ENCODE measurements around the gene NOVA2. TPM values are rescaled to one million over a fixed set of nuclear protein-coding genes. Genes with fewer than 3 reads are reported as not detected.

NOVA2 gene
- total RNA-seq, 4 donors from 2014 or later, result 0.67 to 5.1 (median 3.0) TPM

DNA sequence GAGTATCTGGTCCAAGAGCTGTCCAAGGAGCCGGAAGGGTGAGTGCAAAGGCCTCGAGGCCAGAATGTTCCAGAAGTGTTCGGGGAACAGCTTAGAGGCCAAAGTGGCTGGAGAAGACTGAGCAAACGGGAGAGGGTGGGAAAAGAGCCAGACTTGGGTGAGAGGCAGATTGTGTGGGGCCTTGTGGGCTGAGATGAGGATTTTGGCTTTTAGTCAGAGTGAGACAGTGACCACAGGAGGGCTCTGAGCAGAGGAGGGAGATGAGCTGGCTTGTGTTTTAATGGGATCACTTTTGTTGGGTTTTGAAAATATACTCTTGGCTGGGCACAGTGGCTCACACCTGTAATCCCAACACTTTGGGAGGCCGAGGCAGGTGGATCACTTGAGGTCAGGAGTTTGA is 64.7 kb downstream of the NOVA2 start:
- no peak for ATAC-seq
- H3K27me3 ChIP-seq, result peaks cover 45% of the 10 kb centered on the region
- H3K27ac ChIP-seq, result no peak overlapping the region
- TF ChIP-seq POLR2A (IDR thresholded peaks at IDR 0.05) (no peak), CTCF (IDR thresholded peaks at IDR 0.05) (no peak), POLR2AphosphoS5 (IDR thresholded peaks at IDR 0.05) (no peak), EP300 (IDR thresholded peaks at IDR 0.05) (no peak)
- H3K36me3 ChIP-seq, result no peaks in the 10 kb centered on the region
- no peak overlapping the region for H3K4me3 ChIP-seq
- H3K9me3 ChIP-seq, result no peaks in the 10 kb centered on the region
- 78% methylated on average over 5 of the region's 5 CpGs; no CpG with 5 or more reads in 1 of the 2 donors for WGBS, 2 donors (ENCODE audit: low coverage in 1 of 2)
- H3K4me1 ChIP-seq, result no peaks in the 10 kb centered on the region

DNA sequence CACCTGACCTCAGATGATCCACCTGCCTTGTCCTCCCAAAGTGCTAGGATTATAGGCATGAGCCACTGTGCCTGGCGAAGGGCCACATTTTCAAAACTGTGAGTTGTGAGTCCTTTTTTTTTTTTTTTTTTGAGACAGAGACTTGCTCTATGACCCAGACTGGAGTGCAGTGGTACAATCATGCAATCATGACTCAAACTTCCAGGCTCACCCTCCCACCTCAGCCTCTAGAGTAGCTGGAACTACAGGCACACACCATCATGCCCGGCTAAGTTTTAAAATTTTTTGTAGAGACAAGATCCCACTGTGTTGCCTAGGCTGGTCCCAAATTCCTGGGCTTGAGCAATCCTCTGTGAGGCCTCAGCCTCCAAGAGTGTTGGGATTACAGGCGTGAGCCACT is 67.4 kb downstream of the NOVA2 start:
- WGBS, 2 donors (ENCODE audit: low coverage in 1 of 2), result 87% methylated on average over 3 of the region's 3 CpGs; no CpG with 5 or more reads in 1 of the 2 donors
- H3K9me3 ChIP-seq, result no peaks in the 10 kb centered on the region
- no peaks in the 10 kb centered on the region for H3K36me3 ChIP-seq
- H3K4me3 ChIP-seq, result no peak overlapping the region
- no peak overlapping the region for H3K27ac ChIP-seq
- H3K27me3 ChIP-seq, result peaks cover 17% of the 10 kb centered on the region
- ATAC-seq, result no peak
- peaks cover 0 to 16% (median under 1%) of the 10 kb centered on the region in 3 donors for H3K4me1 ChIP-seq
- TF ChIP-seq CTCF (IDR thresholded peaks at IDR 0.05), result no peak
- TF ChIP-seq EP300 (IDR thresholded peaks at IDR 0.05), result no peak
- no peak for TF ChIP-seq POLR2AphosphoS5 (IDR thresholded peaks at IDR 0.05)
- no peak for TF ChIP-seq POLR2A (IDR thresholded peaks at IDR 0.05)

DNA sequence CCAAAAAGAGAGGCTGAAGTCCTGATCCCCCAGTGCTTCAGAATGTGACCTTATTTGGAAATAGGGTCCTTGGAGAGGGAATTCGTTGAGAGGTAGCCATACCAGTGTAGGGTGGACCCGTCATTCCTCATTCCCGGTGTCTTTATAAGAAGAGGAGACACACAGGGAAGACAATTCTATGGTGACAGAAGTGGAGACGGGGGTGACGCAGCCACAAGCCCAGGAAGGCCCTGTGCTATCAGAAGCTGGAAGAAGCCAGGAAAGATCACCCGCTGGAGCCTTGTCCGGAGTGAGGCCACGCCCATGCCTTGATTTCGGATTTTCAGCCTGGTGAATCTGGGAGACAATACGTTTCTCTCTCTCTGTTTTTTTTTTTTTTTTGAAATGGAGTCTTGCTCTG is 68.7 kb downstream of the NOVA2 start:
- peaks cover 12% of the 10 kb centered on the region for H3K27me3 ChIP-seq
- H3K27ac ChIP-seq, result no peak overlapping the region
- H3K36me3 ChIP-seq, result no peaks in the 10 kb centered on the region
- ATAC-seq, result no peak
- 53 to 69% methylated on average over 7 to 10 of the region's 10 CpGs for WGBS, 2 donors (ENCODE audit: low coverage in 1 of 2)
- no peak for TF ChIP-seq POLR2AphosphoS5 (IDR thresholded peaks at IDR 0.05)
- no peak for TF ChIP-seq POLR2A (IDR thresholded peaks at IDR 0.05)
- TF ChIP-seq EP300 (IDR thresholded peaks at IDR 0.05), result no peak
- no peak for TF ChIP-seq CTCF (IDR thresholded peaks at IDR 0.05)
- no peak overlapping the region for H3K4me3 ChIP-seq
- no peaks in the 10 kb centered on the region for H3K9me3 ChIP-seq
- peaks cover 0 to 28% (median 8%) of the 10 kb centered on the region in 3 donors for H3K4me1 ChIP-seq

- Histone ChIP-seq H3K27me3 (peaks cover 12% of the 10 kb centered on the region), H3K36me3 (peaks cover 0 to 19% of the 10 kb centered on the region in 2 donors), H3K9me3 (no peaks in the 10 kb centered on the region), H3K27ac (peak overlapping the region; percentile 31 to 88 (median 82)), H3K4me1 (peaks cover 0 to 29% (median 8%) of the 10 kb centered on the region in 3 donors), H3K4me3 (peak overlapping the region; percentile 74 to 80)
- TF ChIP-seq CTCF (IDR thresholded peaks at IDR 0.05), result peak in 2 of 4 experiments; percentile 23 to 26
- TF ChIP-seq POLR2A (IDR thresholded peaks at IDR 0.05), result peak; percentile 51 to 54
- TF ChIP-seq POLR2AphosphoS5 (IDR thresholded peaks at IDR 0.05), result peak; percentile 34
- TF ChIP-seq EP300 (IDR thresholded peaks at IDR 0.05), result no peak
- WGBS, 2 donors (ENCODE audit: low coverage in 1 of 2), result 5% methylated on average over 10 of the region's 73 CpGs; no CpG with 5 or more reads in 1 of the 2 donors
- peak; percentile 98 for ATAC-seq
Measured at GRCh38 chr19:45902651-45903625, 70.7 kb downstream of the NOVA2 start.
